Cerebellar cortex (tissue), 1 donor: ENCODE measurements around the gene PCDHA4.
"Not testable (repeated sequence)": the region's sequence is repeated elsewhere in the genome, so short reads cannot be mapped to it uniquely, and the experiment has no call there.

ENCODE experiments used
- DNase-seq: peaks from one replicate; pipeline ENCODE4 v3.0.0-alpha.2; 2015; ENCODE audit warnings: low spot score

The PCDHA4 gene

DNA sequence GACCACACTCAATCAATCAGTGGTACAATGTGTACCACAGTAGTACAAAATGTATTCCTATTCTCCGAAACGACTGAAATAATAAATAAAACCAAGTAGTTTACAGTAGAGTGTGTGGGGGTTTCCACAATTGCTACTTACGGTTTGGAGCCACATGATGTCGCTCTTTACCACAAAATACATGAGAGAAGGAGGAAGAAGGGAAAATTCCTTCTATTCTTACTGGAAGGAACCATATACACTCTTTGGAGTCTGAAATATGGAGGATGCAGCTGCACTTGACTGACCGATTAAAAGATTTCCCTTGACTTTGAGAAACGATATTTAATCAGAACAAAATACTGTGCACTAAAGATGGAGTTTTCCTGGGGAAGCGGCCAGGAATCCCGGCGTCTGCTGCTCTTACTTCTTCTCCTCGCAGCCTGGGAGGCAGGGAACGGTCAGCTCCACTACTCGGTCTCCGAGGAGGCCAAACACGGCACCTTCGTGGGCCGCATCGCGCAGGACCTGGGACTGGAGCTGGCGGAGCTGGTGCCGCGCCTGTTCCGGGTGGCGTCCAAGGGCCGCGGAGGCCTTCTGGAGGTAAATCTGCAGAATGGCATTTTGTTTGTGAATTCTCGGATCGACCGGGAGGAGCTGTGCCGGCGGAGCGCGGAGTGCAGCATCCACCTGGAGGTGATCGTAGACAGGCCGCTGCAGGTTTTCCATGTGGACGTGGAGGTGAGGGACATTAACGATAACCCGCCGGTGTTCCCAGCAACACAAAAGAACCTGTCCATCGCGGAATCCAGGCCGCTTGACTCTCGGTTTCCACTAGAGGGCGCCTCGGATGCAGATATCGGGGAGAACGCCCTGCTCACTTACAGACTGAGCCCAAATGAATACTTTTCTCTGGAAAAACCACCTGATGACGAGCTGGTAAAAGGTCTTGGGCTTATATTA is at the start of gene PCDHA4:
Gene PCDHA4, plus strand, starts transcription at position 235 of the 942 bp plus-strand sequence.
- DNase-seq = peak; percentile 64

DNA sequence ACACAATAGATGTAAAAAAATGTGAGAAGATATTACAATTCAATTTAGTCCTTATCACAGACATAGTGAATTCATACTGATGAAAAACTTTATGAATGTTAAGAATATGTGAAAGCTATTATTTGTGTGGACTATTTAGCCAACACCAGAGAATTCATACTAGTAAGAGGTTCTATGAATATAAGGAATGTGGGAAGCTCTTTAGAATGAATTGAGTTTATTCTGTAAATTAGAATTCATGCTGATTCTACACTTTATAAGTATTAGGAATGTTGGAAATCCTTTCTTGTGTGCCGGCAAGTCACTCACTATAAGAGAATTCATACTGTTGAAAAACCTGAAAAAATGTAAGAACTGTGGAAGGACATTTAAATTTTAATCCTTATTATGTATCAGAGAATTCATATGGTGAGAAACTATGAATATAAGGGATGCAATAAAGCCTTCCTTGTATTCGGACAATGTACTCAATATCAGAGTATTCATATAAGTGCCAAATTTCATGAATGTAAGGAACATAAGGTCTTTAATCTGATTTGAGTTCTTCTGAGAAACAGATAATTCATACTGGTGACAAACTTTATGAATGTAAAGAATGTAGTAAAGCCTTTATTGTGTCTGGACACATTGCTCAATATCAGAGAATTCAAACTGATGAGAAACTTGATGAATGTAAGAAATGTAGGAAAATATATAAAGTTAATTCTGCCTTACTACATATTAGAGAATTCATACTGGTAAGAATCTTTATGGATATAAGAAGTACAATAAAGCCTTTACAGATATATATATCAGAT is 42.5 kb upstream of the PCDHA4 start:
- DNase-seq = no peak

DNA sequence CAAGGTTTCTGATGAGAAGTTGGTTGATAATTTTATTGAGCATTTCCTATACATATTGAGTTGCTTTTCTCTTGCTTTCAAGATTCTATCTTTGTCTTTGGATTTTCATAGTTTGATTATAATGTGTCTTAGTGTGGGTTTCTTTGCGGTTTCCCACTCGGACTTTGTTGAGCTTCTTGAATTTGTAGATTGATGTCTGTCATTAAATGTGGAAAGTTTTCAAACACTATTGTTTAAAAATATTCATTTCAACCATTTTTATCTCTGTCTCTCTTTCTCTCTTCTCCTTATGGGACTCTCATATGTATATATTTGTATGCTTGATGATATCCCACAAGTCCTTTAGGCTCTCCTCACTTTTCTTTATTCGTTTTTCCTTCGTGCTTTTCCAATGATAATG is 39.4 kb upstream of the PCDHA4 start:
- DNase-seq = no peak

DNA sequence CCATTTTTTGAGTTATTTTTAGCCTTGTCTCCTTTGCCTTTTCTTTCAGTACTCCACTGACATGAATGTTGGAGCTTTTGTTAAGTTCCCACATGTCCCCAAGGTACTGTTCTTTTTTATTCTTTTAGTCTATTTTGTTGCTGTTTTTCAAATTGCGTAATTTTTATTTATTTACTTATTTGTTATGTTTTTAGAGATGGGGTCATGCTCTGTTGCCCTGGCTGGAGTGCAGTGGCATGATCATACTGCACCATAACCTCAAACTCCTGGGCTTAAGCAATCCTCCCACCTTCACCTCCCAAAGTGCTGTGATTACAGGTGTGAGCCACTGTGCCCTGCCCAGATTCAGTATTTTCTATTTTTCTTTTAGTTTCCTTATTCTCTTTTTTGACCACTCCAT is 26.4 kb upstream of the PCDHA4 start:
- DNase-seq = no peak

DNA sequence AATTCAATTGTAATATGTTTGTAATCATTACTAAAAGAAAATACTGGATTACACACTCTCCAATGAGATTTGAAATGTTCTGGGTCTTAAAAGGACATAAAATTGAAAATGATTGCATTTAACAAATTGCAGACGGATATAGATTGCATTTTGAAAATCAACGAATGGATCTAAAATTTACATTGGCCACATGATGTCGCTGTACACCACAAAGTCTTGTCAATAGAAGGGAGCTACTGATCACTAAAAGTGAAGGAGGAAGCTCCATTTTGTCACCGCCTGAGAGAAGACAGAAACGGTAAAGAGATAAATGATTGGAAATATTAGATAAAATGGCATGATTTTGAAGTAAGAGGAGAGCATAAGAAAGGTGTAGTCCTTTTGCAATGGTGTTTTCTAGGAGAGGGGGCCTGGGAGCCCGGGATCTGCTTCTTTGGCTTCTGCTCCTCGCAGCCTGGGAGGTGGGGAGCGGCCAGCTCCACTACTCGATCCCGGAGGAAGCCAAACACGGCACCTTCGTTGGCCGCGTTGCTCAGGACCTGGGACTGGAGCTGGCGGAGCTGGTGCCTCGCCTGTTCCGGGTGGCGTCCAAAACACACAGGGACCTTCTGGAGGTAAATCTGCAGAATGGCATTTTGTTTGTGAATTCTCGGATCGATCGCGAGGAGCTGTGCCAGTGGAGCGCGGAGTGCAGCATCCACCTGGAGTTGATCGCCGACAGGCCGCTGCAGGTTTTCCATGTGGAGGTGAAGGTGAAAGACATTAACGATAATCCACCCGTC is 20.8 kb upstream of the PCDHA4 start, which contains the start of gene PCDHA1:
Gene PCDHA1, plus strand, starts transcription at position 236 of the 782 bp plus-strand sequence.
- DNase-seq = peak; percentile 22

DNA sequence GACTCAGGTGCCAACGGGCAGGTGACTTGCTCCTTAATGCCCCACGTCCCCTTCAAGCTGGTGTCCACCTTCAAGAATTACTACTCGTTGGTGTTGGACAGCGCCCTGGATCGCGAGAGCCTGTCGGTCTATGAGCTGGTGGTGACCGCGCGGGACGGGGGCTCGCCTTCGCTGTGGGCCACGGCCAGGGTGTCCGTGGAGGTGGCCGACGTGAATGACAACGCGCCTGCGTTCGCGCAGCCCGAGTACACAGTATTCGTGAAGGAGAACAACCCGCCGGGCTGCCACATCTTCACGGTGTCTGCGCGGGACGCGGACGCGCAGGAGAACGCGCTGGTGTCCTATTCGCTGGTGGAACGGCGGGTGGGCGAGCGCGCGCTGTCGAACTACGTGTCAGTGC is 19.4 kb upstream of the PCDHA4 start:
- DNase-seq = not testable (repeated sequence)

DNA sequence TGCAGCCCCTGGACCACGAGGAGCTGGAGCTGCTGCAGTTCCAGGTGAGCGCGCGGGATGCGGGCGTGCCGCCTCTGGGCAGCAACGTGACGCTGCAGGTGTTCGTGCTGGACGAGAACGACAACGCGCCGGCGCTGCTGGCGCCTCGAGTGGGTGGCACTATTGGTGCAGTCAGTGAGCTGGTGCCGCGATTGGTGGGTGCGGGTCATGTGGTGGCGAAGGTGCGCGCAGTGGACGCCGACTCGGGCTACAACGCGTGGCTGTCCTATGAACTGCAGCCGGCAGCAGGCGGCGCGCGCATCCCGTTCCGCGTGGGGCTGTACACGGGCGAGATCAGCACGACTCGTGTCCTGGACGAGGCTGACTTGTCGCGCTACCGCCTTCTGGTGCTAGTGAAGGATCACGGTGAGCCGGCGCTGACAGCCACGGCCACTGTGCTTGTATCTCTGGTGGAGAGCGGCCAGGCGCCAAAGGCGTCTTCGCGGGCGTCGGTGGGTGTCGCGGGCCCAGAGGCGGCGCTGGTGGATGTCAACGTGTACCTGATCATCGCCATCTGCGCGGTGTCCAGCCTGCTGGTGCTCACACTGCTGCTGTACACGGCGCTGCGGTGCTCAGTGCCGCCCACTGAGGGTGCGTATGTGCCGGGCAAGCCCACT is 18.9 kb upstream of the PCDHA4 start:
- not testable (repeated sequence) for DNase-seq

DNA sequence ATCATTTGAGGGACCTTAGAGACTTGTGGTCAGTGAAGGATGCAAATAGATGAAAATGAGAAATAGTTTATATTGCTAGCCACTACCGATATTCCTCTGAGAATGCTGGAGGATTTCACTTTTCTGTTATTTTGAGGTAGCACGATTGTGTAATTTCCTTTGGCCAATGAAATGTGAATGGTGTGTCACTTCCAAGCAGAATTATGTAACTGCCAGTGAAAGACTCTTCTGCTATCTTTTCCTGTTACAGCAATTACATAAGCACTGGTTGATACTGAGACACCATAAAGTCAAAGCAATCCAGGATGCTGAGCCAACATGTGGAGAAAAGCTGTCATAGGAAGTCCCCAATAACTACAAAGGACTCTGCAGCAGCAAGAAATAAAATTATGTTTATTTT is 15.8 kb upstream of the PCDHA4 start:
- DNase-seq = no peak

DNA sequence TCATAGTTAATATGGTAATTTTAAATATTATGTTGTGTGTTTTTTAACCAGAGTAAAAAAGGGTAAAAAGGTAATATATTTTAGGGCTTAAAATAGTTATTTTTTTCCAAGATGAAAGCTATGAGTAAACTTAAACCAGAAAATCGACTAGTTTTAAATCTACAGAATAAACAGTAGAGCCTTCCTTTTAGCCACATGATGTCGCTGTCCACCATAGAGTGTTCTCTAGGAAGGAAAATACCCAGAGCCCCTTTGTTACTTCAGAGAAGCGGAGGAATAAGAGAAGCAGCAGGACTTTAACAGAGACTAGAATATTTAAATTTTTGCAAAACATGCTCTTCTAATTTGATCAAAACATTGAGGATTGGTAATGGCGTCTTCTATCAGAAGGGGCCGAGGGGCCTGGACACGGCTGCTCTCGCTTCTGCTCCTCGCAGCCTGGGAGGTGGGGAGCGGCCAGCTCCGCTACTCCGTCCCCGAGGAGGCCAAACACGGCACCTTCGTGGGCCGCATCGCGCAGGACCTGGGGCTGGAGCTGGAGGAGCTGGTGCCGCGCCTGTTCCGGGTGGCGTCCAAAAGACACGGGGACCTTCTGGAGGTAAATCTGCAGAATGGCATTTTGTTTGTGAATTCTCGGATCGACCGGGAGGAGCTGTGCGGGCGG is 12.1 kb upstream of the PCDHA4 start, which contains the start of gene PCDHA2:
Gene PCDHA2, plus strand, starts transcription at position 258 of the 664 bp plus-strand sequence.
- peak; percentile 9 for DNase-seq

DNA sequence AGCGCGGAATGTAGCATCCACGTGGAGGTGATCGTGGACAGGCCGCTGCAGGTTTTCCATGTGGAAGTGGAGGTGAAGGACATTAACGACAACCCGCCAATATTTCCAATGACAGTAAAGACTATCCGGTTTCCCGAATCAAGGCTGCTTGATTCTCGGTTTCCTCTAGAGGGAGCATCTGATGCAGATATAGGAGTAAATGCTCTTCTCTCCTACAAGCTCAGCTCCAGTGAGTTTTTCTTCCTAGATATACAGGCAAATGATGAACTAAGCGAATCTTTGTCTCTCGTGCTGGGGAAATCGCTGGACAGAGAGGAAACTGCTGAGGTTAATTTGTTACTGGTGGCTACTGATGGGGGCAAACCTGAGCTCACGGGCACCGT is 11.6 kb upstream of the PCDHA4 start:
- no peak for DNase-seq

DNA sequence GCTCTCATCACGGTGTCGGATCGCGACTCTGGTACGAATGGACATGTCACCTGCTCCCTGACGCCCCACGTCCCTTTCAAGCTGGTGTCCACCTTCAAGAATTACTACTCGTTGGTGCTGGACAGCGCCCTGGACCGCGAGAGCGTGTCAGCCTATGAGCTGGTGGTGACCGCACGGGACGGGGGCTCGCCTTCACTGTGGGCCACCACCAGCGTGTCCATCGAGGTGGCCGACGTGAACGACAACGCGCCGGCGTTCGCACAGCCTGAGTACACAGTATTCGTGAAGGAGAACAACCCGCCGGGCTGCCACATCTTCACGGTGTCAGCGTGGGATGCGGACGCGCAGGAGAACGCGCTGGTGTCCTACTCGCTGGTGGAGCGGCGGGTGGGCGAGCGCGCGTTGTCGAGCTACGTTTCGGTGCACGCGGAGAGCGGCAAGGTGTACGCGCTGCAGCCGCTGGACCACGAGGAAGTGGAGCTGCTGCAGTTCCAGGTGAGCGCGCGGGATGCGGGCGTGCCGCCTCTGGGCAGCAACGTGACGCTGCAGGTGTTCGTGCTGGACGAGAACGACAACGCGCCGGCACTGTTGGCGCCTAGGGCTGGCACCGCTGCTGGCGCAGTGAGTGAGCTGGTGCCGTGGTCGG is 10.7 kb upstream of the PCDHA4 start:
- DNase-seq = not testable (repeated sequence)

DNA sequence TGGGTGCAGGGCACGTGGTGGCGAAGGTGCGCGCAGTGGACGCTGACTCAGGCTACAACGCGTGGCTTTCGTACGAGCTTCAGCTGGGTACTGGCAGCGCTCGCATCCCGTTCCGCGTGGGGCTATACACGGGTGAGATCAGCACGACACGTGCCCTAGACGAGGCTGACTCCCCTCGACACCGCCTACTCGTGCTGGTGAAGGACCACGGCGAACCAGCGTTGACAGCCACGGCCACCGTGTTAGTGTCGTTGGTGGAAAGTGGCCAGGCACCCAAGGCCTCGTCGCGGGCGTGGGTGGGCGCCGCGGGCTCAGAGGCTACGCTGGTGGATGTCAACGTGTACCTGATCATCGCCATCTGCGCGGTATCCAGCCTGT is 10.2 kb upstream of the PCDHA4 start:
- no peak for DNase-seq

DNA sequence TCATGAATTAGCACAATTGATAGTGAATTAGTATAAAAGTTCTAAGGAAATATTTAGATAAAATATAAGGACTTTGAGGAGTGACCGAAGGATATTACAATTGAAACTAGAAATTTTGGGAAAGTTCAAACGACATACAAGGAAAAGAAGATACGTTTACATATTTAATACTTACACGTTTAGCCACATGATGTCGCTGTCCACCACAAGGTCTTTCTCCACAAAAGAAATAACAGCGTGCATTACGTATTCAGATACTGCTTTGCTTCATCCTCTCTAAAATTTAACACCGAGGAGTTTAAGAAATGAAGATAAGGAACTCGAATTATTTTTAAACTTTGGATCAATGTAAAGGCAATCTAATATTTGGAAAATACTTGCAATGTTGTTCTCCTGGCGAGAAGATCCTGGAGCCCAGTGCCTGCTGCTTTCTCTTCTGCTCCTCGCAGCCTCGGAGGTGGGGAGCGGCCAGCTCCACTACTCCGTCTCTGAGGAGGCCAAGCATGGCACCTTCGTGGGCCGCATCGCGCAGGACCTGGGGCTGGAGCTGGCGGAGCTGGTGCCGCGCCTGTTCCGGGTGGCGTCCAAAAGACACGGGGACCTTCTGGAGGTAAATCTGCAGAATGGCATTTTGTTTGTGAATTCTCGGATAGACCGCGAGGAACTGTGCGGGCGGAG is 5.9 kb upstream of the PCDHA4 start, which contains the start of gene PCDHA3:
Gene PCDHA3, plus strand, starts transcription at position 242 of the 678 bp plus-strand sequence.
- peak; percentile 20 for DNase-seq

DNA sequence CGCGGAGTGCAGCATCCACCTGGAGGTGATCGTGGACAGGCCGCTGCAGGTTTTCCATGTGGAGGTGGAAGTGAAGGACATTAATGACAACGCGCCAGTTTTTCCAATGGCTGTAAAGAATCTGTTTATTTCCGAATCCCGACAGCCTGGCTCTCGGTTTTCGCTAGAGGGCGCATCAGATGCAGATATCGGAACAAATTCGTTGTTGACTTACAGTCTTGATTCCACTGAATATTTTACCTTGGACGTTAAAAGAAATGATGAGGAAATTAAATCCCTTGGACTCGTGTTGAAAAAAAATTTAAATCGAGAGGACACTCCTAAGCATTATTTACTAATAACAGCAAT is 5.4 kb upstream of the PCDHA4 start:
- no peak for DNase-seq

DNA sequence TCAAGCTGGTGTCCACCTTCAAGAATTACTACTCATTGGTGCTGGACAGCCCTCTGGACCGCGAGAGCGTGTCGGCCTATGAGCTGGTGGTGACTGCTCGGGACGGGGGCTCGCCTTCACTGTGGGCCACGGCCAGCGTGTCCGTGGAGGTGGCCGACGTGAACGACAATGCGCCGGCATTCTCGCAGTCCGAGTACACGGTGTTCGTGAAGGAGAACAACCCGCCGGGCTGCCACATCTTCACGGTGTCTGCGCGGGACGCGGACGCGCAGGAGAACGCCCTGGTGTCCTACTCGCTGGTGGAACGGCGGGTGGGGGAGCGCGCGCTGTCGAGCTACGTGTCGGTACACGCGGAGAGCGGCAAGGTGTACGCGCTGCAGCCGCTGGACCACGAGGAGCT is 4.5 kb upstream of the PCDHA4 start:
- not testable (repeated sequence) for DNase-seq

DNA sequence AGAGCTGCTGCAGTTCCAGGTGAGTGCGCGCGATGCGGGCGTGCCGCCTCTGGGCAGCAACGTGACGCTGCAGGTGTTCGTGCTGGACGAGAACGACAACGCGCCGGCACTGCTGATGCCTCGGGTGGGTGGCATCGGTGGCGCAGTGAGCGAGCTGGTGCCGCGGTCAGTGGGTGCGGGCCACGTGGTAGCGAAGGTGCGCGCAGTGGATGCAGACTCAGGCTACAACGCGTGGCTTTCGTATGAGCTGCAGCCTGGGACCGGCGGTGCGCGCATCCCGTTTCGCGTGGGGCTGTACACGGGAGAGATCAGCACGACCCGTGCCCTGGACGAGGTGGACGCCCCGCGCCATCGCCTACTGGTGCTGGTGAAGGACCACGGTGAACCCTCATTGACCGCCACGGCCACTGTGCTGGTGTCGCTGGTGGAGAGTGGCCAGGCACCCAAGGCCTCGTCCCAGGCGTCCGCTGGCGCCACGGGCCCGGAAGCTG is 4.0 kb upstream of the PCDHA4 start:
- DNase-seq = no peak

DNA sequence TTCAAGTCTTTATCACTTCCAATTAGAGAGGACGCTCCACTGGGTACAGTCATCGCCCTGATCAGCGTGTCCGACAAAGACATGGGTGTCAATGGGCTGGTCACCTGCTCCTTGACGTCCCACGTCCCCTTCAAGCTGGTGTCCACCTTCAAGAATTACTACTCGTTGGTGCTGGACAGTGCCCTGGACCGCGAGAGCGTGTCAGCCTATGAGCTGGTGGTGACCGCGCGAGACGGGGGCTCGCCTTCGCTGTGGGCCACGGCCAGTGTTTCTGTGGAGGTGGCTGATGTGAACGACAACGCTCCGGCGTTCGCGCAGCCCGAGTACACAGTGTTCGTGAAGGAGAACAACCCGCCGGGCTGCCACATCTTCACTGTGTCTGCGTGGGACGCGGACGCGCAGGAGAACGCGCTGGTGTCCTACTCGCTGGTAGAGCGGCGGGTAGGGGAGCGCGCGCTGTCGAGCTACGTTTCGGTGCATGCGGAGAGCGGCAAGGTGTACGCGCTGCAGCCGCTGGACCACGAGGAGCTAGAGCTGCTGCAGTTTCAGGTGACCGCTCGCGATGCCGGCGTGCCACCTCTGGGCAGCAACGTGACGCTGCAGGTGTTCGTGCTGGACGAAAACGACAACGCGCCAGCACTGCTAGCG is 1.5 kb downstream of the PCDHA4 start:
- DNase-seq = not testable (repeated sequence)

DNA sequence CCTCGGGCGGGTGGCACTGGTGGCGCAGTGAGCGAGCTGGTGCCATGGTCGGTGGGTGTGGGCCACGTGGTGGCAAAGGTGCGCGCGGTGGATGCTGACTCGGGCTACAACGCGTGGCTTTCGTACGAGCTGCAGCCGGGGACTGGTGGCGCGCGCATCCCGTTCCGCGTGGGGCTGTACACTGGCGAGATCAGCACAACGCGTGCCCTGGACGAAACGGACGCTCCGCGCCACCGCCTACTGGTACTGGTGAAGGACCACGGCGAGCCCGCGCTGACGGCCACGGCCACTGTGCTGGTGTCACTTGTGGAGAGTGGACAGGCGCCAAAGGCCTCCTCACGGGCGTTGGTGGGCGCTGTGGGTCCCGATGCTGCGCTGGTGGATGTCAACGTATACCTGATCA is 2.0 kb downstream of the PCDHA4 start:
- DNase-seq = no peak
